Muscle of leg (tissue), 16 donors: Measurements from ENCODE around the gene SMARCD3. TPM values are rescaled to one million over a fixed set of nuclear protein-coding genes. Genes with fewer than 3 reads are reported as not detected.

Source experiments
- DNase-seq: peaks from one replicate; pipeline ENCODE4 v3.0.0; 2013
- H3K27ac ChIP-seq: one replicate; pipeline ENCODE4 v1.5.1; 2013; ENCODE audit warnings: mild to moderate bottlenecking, low read length, control low read depth
- H3K27me3 ChIP-seq: one replicate; pipeline ENCODE4 v1.6.1; 2013; ENCODE audit warnings: low read length; ENCODE audit not compliant: control insufficient read depth, insufficient read depth
- H3K36me3 ChIP-seq: one replicate; pipeline ENCODE4 v1.6.1; 2013; ENCODE audit warnings: low read length; ENCODE audit not compliant: control insufficient read depth, insufficient read depth
- H3K4me1 ChIP-seq: one replicate; pipeline ENCODE4 v1.6.1; 2013; ENCODE audit warnings: low read length; ENCODE audit not compliant: control insufficient read depth, insufficient read depth
- H3K4me3 ChIP-seq: one replicate; pipeline ENCODE4 v1.5.1; 2013; ENCODE audit warnings: low read length, control low read depth
- H3K9me3 ChIP-seq: replicated peaks from 2 replicates; pipeline ENCODE4 v1.6.1; 2013; ENCODE audit warnings: low read depth, low read length; ENCODE audit not compliant: control insufficient read depth
- whole genome bisulfite sequencing: methylation state at CpG from one replicate; pipeline ENCODE4 v1.1.5; 2013; ENCODE audit warnings: missing lambda C conversion rate; ENCODE audit not compliant: insufficient coverage; 5-methylcytosine and 5-hydroxymethylcytosine counted together
- long read RNA-seq, 11 donors: transcript quantifications; one replicate each; lab custom pipeline, GENCODE V29; 2026
- polyA plus RNA-seq, 8 donors: library from polyadenylated mRNA; unstranded; fragments of 120-200 nt; gene quantifications; one replicate each; pipeline versions ENCODE4 v1.2.1 to v1.2.3, GENCODE V29; 2013; ENCODE audit warnings: inconsistent platforms in 1 of 8, low replicate concordance in 1 of 8; ENCODE audit not compliant: insufficient read length in 8 of 8, insufficient read depth in 1 of 8
- total RNA-seq: library from RNA; stranded (reverse); fragments of 120-200 nt; gene quantifications from one replicate; pipeline ENCODE4 v1.2.4, GENCODE V29; 2013

SMARCD3 gene
- total RNA-seq (106 TPM), polyA plus RNA-seq (100 to 1,000 TPM; 109 to 180 (median 151) TPM)
- long read RNA-seq, donor 1, transcript SMARCD3-201 (13 exons, 1,993 nt): major isoform, 9 of 15 reads
- long read RNA-seq, donor 1, partial matches to known transcripts: 0 of 15 reads
- long read RNA-seq, donor 1, other reads (novel, unspliced or antisense): 0 of 15 reads
- long read RNA-seq, donor 2, partial matches to known transcripts: 0 of 4 reads
- long read RNA-seq, donor 2, other reads (novel, unspliced or antisense): 0 of 4 reads
- long read RNA-seq, donor 3, transcript SMARCD3-201 (13 exons, 1,993 nt): major isoform, 28 of 49 reads
- long read RNA-seq, donor 3, transcript SMARCD3-209 (8 exons, 1,654 nt): minor isoform, 5 of 49 reads
- long read RNA-seq, donor 3, transcript SMARCD3-206 (4 exons, 1,755 nt): minor isoform, 5 of 49 reads
- long read RNA-seq, donor 3, partial matches to known transcripts: 7 of 49 reads
- long read RNA-seq, donor 3, other reads (novel, unspliced or antisense): 0 of 49 reads
- long read RNA-seq, donor 4, transcript SMARCD3-201 (13 exons, 1,993 nt): major isoform, 10 of 31 reads
- long read RNA-seq, donor 4, partial matches to known transcripts: 11 of 31 reads
- long read RNA-seq, donor 4, other reads (novel, unspliced or antisense): 0 of 31 reads
- long read RNA-seq, donor 5, transcript SMARCD3-201 (13 exons, 1,993 nt): major isoform, 39 of 64 reads
- long read RNA-seq, donor 5, transcript SMARCD3-203 (14 exons, 2,018 nt): minor isoform, 5 of 64 reads
- long read RNA-seq, donor 5, partial matches to known transcripts: 7 of 64 reads
- long read RNA-seq, donor 5, other reads (novel, unspliced or antisense): 0 of 64 reads
- long read RNA-seq, donor 6, transcript SMARCD3-201 (13 exons, 1,993 nt): major isoform, 30 of 86 reads
- long read RNA-seq, donor 6, transcript SMARCD3-206 (4 exons, 1,755 nt): minor isoform, 7 of 86 reads
- long read RNA-seq, donor 6, transcript SMARCD3-209 (8 exons, 1,654 nt): minor isoform, 9 of 86 reads
- long read RNA-seq, donor 6, partial matches to known transcripts: 33 of 86 reads
- long read RNA-seq, donor 6, other reads (novel, unspliced or antisense): 0 of 86 reads
- long read RNA-seq, donor 7, transcript SMARCD3-201 (13 exons, 1,993 nt): major isoform, 20 of 53 reads
- long read RNA-seq, donor 7, partial matches to known transcripts: 20 of 53 reads
- long read RNA-seq, donor 7, other reads (novel, unspliced or antisense): 0 of 53 reads
- long read RNA-seq, donor 8, transcript SMARCD3-201 (13 exons, 1,993 nt): major isoform, 9 of 28 reads
- long read RNA-seq, donor 8, partial matches to known transcripts: 10 of 28 reads
- long read RNA-seq, donor 8, other reads (novel, unspliced or antisense): 0 of 28 reads
- long read RNA-seq, donor 9, transcript SMARCD3-209 (8 exons, 1,654 nt): minor isoform, 5 of 29 reads
- long read RNA-seq, donor 9, transcript SMARCD3-201 (13 exons, 1,993 nt): major isoform, 13 of 29 reads
- long read RNA-seq, donor 9, partial matches to known transcripts: 5 of 29 reads
- long read RNA-seq, donor 9, other reads (novel, unspliced or antisense): 0 of 29 reads
- long read RNA-seq, donor 10, transcript SMARCD3-201 (13 exons, 1,993 nt): major isoform, 16 of 57 reads
- long read RNA-seq, donor 10, transcript SMARCD3-215 (2 exons, 468 nt): minor isoform, 5 of 57 reads
- long read RNA-seq, donor 10, transcript SMARCD3-206 (4 exons, 1,755 nt): minor isoform, 5 of 57 reads
- long read RNA-seq, donor 10, partial matches to known transcripts: 25 of 57 reads
- long read RNA-seq, donor 10, other reads (novel, unspliced or antisense): 0 of 57 reads
- long read RNA-seq, donor 11, transcript SMARCD3-201 (13 exons, 1,993 nt): major isoform, 15 of 41 reads
- long read RNA-seq, donor 11, partial matches to known transcripts: 18 of 41 reads
- long read RNA-seq, donor 11, other reads (novel, unspliced or antisense): 0 of 41 reads

DNA sequence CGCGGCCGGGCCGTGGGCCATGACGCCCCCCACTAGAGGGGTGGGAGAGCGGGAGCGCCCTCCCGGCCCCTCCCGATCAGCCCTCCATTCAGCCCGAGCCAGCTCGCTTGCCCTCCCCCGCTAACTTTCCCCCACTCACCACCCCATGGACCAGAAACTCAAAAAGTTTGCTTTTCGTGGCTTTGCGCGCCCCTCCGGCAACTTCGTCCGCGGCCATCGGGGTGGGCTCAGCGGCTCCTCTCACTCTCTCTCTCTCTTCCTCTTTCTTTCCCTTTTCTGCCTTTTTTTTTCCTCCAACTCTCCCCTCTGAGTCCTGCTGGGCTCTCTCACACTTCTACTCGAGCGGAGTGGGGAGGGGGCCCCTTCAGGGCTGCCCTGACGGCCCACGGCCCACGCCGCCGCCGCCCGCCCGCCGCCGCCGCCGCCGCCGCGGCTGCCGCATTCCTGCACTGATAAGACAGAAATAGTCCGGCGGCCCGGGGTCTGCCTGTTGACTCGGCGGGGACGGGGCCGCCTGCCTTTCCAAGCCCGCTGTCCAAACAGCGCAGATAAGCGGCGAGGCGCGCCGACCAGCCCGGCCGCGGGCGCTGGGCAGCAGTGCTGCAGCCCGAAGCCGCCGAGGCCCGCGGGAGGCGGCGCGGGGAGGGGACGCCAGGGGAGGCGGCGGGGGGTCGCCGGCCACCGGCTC, at the start of gene SMARCD3:
Gene SMARCD3, minus strand, starts transcription at position 349 of the 688 bp plus-strand sequence. Its CDS starts 132 bp downstream, at position 217.
- Histone ChIP-seq H3K4me3 (peak within 1 kb of the TSS; percentile 90), H3K36me3 (peaks cover 2% of the 10 kb centered on the region), H3K4me1 (peaks cover 78% of the 10 kb centered on the region), H3K9me3 (no peaks in the 10 kb centered on the region), H3K27me3 (peaks cover 11% of the 10 kb centered on the region), H3K27ac (peak within 1 kb of the TSS; percentile 96)
- 0% methylated on average over 57 of the region's 71 CpGs for WGBS
- peak; percentile 92 for DNase-seq

DNA sequence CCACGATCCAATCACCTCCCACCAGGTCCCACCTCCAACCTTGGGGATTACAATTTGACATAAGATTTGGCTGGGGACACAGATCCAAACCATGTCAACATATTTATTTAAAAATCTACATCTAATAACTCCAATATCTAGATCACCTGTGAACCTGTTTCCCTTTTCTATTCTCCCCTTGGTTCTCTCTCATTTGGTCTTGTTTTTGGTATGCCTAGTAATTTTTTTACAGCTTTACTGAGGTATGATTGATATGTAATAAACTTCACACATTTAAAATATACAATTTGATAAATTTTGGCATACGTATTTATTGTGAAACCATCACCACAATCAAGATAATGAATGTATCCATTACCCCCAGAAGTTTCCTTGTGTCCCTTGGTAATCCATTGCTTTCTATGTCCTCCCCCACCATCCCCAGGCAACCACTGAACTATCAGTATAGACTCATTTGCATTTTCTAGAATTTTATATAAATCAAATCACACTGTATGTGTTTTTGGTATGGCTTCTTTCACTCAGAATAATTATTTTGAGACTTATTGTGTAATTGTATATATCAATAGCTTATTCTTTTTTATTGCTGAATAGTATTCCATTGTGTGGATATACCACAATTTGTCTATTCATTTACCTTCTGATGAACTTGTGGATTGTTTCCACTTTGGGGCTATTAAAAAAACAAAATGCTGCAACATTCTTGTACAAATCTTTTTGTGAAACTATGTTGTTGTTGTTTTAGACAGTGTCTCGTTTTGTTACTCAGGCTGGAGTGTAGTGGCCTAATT, 47.9 kb upstream of the SMARCD3 start:
- H3K4me3 ChIP-seq: no peak overlapping the region
- peaks cover 15% of the 10 kb centered on the region for H3K27me3 ChIP-seq
- H3K36me3 ChIP-seq: no peaks in the 10 kb centered on the region
- no peak for DNase-seq
- H3K4me1 ChIP-seq: no peaks in the 10 kb centered on the region
- H3K9me3 ChIP-seq: peaks cover 9% of the 10 kb centered on the region
- no peak overlapping the region for H3K27ac ChIP-seq
- no CpG with 5 or more reads among the region's 3 CpGs for WGBS

GRCh38 chr7:151292850-151293249, 44.4 kb upstream of the SMARCD3 start:
- 33% methylated on average over 2 of the region's 3 CpGs for WGBS
- Histone ChIP-seq H3K27me3 (peaks cover 12% of the 10 kb centered on the region), H3K36me3 (no peaks in the 10 kb centered on the region), H3K4me1 (no peaks in the 10 kb centered on the region), H3K9me3 (peaks cover 3% of the 10 kb centered on the region), H3K4me3 (no peak overlapping the region), H3K27ac (no peak overlapping the region)
- no peak for DNase-seq

- Histone ChIP-seq H3K9me3 (no peaks in the 10 kb centered on the region), H3K27ac (no peak overlapping the region), H3K4me1 (no peaks in the 10 kb centered on the region), H3K4me3 (no peak overlapping the region), H3K36me3 (no peaks in the 10 kb centered on the region), H3K27me3 (peaks cover 12% of the 10 kb centered on the region)
- no peak for DNase-seq
- 78% methylated on average over 1 of the region's 2 CpGs for WGBS
These were observed 42.7 kb upstream of the SMARCD3 start for GRCh38 chr7:151291206-151291605.

DNA sequence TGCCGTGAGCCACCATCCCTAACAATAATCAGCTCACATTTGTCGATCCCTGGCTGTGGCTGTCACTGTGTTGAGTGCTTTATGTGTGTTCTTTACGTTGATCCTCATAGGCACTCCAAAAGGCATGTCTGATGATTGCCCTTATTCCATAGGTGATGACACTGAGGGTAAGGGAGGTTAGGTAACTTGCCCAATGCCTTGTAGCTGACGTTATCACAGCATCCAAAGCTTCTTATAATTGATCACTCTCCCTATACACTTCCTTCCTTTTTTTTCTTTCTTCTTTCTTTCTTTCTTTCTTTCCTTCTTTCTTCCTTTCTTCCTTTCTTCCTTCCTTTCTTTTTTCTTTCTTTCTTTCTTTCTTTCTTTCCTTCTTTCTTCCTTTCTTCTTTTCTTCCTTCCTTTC, 41.9 kb upstream of the SMARCD3 start:
- 29% methylated on average over 1 of the region's 4 CpGs for WGBS
- no peak overlapping the region for H3K27ac ChIP-seq
- DNase-seq: no peak
- H3K9me3 ChIP-seq: no peaks in the 10 kb centered on the region
- no peak overlapping the region for H3K4me3 ChIP-seq
- peaks cover 12% of the 10 kb centered on the region for H3K27me3 ChIP-seq
- no peaks in the 10 kb centered on the region for H3K4me1 ChIP-seq
- no peaks in the 10 kb centered on the region for H3K36me3 ChIP-seq

DNA sequence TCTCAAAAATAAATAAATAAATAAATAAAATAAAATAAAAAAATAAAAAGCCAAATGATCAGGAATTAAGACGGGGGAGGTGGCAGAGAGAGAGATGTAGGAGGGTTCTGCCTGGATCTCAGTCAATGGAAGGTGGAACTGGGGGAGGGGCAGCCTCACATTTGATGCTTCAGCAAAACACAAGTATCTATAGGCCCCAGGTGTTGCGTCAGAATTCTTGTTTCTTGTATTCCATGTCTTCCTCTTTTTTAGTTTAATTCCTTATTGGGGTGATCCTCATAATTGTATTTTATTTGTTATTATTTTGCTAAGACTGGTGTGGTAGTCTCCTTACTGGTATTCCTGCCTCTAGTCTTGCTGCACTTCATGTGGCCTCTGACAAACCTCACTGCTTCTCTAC, 41.4 kb upstream of the SMARCD3 start:
- no peaks in the 10 kb centered on the region for H3K36me3 ChIP-seq

DNA sequence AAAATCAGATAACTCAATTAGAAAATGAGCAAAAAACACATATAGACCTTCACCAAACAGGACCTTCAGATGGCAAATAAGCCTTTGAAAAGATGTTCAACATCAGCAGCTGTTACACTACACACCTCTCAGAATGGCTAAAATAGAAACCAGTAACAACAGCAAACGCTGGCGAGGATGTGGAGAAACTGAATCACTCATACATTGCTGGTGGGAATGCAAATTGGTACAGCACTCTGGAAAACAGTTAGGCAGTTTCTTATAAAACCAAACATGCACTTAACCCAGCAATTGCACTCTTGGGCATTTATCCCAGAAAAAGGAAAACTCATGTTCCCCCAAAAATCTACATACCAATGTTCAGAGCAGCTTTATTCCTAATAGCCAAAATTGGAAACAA, 37.7 kb upstream of the SMARCD3 start:
- Histone ChIP-seq H3K4me3 (no peak overlapping the region), H3K36me3 (no peaks in the 10 kb centered on the region), H3K27me3 (peaks cover 9% of the 10 kb centered on the region), H3K9me3 (no peaks in the 10 kb centered on the region), H3K4me1 (peaks cover 9% of the 10 kb centered on the region), H3K27ac (no peak overlapping the region)
- peak; percentile 52 for DNase-seq
- WGBS: 30% methylated on average over 2 of the region's 2 CpGs

More for the DNA sequence above, 41.4 kb upstream of the SMARCD3 start:
- no peak for DNase-seq
- peaks cover 12% of the 10 kb centered on the region for H3K27me3 ChIP-seq
- H3K9me3 ChIP-seq: no peaks in the 10 kb centered on the region
- WGBS: no CpG with 5 or more reads among the region's 2 CpGs
- H3K4me1 ChIP-seq: no peaks in the 10 kb centered on the region
- no peak overlapping the region for H3K27ac ChIP-seq
- no peak overlapping the region for H3K4me3 ChIP-seq

DNA sequence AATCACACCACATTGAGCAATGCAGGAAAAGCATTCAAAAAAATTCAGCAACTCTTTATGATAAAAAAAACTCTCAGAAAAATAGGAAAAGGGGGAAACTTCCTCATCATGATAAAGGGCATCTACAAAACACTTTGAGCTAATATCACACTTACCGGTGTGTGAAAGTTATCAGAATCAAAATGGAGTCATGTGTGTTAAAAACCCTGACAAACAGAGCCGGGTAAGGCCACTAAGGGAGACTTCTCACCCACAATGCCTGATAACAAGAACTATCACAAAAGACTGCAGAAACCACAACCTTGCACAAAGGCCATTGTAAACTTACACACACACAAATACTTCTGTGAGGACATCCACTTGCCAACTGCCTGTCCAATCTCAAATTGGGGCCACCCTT, 34.8 kb upstream of the SMARCD3 start:
- H3K27me3 ChIP-seq: peaks cover 14% of the 10 kb centered on the region
- no peak overlapping the region for H3K27ac ChIP-seq
- no peaks in the 10 kb centered on the region for H3K36me3 ChIP-seq
- no peak overlapping the region for H3K4me3 ChIP-seq
- H3K9me3 ChIP-seq: no peaks in the 10 kb centered on the region
- whole genome bisulfite sequencing: no CpG with 5 or more reads among the region's 2 CpGs
- DNase-seq: no peak
- H3K4me1 ChIP-seq: peaks cover 18% of the 10 kb centered on the region
